Transverse colon (tissue), 3 donors: Measurements from ENCODE around the gene GAS2L1.

Experiments used
- POLR2A ChIP-seq: fragments of 450-650 bp; IDR thresholded peaks from one replicate; pipeline ENCODE4 v1.6.1; 2016; ENCODE audit warnings: antibody characterized with exemption, mild to moderate bottlenecking, moderate library complexity
- TF ChIP-seq, protein P1 (sequence below), 5 experiments: fragments of 200-600 bp in 3 of 5; fragments of 450-650 bp in 2 of 5; sonication (generic) in 3 of 5; IDR thresholded peaks; 1 replicate in 2 of 5; 2 replicates in 3 of 5; pipeline ENCODE4 v1.5.1; 2016 to 2017; ENCODE audit warnings: antibody characterized with exemption in 5 of 5, inconsistent platforms in 3 of 5, mild to moderate bottlenecking in 2 of 5, moderate library complexity in 1 of 5

DNA sequence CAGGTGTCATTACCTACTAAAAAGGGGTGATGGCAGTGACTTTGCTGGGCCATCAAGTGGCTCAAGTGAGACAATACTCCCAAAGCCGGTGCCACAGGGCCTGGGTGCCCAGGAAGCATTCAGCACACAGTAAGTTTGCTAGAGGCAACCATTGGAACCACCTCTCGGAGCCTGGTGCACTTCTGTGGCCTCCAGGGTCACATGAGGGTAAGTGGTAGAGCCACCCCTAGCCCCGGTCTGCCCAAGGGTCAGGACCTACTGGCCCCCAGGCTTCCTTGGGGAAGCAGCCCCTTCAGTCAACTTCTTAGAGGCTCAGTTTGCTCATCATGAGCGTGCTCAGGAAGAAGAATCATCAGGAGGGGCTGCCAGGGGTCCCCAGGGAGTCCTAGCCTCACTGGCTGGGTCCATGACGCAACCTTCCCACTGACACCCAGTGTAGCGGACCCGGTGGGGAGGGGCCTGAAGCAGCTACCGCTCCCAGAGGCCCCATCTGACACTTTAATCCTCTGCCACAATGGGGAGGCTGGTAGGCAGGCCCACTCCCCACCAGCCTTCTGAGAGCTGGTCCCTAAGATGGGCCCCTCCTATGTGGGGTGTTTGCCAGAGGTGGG is 26.5 kb downstream of the GAS2L1 start:
- TF ChIP-seq, protein P1, sequence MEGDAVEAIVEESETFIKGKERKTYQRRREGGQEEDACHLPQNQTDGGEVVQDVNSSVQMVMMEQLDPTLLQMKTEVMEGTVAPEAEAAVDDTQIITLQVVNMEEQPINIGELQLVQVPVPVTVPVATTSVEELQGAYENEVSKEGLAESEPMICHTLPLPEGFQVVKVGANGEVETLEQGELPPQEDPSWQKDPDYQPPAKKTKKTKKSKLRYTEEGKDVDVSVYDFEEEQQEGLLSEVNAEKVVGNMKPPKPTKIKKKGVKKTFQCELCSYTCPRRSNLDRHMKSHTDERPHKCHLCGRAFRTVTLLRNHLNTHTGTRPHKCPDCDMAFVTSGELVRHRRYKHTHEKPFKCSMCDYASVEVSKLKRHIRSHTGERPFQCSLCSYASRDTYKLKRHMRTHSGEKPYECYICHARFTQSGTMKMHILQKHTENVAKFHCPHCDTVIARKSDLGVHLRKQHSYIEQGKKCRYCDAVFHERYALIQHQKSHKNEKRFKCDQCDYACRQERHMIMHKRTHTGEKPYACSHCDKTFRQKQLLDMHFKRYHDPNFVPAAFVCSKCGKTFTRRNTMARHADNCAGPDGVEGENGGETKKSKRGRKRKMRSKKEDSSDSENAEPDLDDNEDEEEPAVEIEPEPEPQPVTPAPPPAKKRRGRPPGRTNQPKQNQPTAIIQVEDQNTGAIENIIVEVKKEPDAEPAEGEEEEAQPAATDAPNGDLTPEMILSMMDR (IDR thresholded peaks at IDR 0.05): no peak
- TF ChIP-seq POLR2A: no peak
